ENCODE results near the gene IFNL3.
"Not testable (repeated sequence)": the region's sequence is repeated elsewhere in the genome, so short reads cannot be mapped to it uniquely, and the experiment has no call there.

Gene IFNL3

DNA sequence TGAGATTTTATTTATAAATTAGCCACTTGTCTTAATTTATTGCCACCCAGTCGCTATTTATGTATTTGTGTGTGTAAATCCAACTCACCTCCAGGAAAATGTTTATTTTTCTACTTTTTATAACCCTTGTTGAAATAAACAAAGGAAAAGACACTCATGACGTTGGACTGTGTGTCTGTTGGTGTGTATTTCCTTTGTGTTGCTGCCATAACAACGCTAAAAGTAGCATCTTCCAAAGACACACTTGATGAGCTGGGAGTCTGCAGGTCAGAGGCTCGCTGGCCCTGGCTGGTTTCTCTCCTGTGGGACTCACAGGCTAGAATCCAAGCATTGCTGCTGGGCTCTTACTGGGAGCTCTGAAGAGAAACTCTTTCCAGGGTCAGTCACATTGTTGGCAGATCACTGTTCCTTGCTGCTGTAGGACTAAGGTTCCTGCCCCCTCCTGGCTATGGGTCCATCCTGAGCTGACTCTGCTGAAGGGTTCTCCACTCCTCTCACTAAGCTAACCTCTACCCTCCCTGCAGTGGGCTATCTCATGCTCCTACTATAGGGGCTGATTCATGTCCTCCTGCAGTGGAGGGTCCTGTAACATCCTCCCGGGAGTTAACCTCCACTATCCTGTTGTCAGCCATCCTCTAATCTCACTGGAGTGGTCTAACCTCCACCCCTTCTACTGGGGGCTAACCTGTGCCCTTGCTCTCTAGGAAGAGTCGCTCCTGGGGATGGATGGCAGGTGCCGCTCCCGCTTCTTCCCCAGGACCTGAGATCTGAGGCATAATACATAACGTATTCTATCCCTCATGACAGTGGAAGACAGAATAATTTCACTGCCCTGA is 25.4 kb upstream of the IFNL3 start:
- TF ChIP-seq, protein P1, sequence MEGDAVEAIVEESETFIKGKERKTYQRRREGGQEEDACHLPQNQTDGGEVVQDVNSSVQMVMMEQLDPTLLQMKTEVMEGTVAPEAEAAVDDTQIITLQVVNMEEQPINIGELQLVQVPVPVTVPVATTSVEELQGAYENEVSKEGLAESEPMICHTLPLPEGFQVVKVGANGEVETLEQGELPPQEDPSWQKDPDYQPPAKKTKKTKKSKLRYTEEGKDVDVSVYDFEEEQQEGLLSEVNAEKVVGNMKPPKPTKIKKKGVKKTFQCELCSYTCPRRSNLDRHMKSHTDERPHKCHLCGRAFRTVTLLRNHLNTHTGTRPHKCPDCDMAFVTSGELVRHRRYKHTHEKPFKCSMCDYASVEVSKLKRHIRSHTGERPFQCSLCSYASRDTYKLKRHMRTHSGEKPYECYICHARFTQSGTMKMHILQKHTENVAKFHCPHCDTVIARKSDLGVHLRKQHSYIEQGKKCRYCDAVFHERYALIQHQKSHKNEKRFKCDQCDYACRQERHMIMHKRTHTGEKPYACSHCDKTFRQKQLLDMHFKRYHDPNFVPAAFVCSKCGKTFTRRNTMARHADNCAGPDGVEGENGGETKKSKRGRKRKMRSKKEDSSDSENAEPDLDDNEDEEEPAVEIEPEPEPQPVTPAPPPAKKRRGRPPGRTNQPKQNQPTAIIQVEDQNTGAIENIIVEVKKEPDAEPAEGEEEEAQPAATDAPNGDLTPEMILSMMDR (IDR thresholded peaks at IDR 0.05): no peak
- TF ChIP-seq ZFX (IDR thresholded peaks at IDR 0.05; ENCODE audit: borderline replicate concordance): no peak
- no peak overlapping the region for H3K27ac ChIP-seq

DNA sequence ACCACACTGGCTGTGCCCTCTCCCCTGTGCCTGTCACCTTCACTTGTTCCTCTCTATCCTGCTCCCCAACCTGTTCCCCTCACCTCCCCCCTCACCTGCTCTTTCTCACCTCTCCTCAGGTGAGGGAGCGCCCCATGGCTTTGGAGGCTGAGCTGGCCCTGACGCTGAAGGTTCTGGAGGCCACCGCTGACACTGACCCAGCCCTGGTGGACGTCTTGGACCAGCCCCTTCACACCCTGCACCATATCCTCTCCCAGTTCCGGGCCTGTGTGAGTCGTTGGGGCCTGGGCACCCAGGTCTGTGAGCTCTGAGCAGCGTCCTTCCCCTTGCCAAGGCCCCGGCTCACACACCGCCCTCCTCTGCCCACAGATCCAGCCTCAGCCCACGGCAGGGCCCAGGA is 24.6 kb upstream of the IFNL3 start:
- H3K27ac ChIP-seq: not testable (repeated sequence)

DNA sequence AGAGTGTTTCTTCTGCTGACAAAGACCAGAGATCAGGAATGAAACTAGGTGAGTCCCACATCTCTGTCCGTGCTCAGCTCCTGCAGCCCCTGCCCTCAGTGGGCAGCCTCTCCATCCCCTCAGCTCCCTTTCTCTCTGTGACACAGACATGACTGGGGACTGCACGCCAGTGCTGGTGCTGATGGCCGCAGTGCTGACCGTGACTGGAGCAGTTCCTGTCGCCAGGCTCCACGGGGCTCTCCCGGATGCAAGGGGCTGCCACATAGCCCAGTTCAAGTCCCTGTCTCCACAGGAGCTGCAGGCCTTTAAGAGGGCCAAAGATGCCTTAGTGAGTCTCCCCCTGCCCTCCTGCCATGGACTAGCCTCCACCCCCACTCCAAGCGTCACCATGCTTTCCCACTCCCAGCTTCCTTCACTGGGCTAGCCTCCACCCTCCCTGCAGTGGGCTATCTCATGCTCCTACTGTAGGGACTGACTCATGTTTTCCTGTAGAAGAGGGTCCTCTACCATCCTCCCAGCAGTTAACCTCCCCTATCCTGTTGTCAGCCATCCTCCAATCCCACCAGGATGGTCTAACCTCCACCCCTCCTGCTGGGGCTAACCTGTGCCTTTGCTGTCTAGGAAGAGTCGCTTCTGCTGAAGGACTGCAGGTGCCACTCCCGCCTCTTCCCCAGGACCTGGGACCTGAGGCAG is 23.9 kb upstream of the IFNL3 start:
- H3K27ac ChIP-seq: not testable (repeated sequence)

DNA sequence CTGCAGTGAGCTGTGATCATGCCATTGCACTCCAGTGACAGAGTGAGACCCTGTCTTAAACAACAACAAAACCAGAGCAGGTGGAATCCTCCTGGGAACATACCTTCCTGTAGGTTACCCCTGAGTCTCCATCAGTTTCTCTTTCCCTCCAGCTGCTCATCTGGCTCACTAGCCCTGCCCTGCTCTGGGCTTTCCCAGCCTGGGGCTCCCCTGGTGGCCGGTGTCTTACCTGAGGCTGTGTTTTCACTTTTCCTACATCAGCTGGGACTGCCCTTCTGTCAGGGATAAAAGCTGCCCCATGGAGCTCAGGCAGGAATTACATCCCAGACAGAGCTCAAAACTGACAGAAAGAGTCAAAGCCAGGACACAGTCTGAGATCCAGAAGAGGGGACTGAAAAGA is 23.3 kb upstream of the IFNL3 start, which contains the start of gene IFNL2:
TSS of gene IFNL2 (plus strand) at position 312 of the 400 bp plus-strand sequence. CDS start 173 bp downstream, outside the sequence.
- not testable (repeated sequence) for H3K27ac ChIP-seq

GRCh38 chr19:39265321-39265916 is 20.6 kb upstream of the IFNL3 start:
- no peak for TF ChIP-seq ZFX (IDR thresholded peaks at IDR 0.05; ENCODE audit: borderline replicate concordance)
- TF ChIP-seq, protein P1 (IDR thresholded peaks at IDR 0.05): no peak
- no peak overlapping the region for H3K27ac ChIP-seq

DNA sequence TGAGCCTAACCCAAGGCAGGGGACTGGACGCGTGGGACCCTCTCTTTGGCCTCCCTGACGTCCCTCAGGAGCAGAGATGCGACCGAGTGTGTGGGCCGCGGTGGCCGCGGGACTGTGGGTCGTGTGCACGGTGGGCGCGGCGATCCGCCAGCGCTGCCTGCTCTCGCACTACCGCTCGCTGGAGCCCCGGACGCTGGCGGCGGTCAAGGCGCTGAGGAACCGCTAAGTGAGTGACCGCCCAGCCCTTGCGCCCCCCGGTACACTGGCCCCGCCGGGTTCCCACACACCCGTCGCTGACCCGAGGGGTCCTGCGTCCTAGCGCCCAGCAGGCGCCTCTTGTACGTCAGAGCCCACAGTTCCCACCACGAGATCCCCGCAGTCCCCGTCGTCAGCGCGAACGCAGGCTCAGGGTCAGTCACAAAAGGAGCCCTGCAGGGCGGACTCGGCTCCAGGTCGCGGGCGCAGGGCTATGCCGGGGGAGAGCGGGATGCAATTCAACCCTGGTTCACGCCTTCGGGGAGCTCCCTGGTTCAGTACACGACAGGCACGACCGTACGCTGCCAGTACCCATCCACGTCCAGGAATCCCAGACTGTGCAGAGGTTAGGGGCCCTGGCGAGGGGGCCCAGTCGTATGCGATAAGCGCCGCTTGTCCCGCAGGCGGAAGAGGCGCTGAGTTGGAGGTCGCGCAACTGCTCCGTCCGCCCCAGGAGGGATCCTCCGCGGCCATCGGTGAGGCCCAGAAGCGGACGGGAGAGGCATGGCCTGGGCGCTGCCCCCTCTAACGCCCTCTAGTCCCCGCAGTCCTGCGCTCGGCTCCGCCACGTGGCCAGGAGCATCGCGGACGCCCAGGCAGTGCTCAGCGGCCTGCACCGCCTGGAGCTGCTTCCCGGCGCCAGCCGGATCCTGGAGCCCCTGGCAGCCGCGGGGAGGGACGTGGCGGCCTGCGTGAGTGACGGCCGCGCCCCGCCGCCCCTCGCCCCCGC is 19.8 kb upstream of the IFNL3 start:
- no peak overlapping the region for H3K27ac ChIP-seq
- TF ChIP-seq ZFX (IDR thresholded peaks at IDR 0.05; ENCODE audit: borderline replicate concordance): no peak
- TF ChIP-seq, protein P1 (IDR thresholded peaks at IDR 0.05): no peak

- no peak overlapping the region for H3K27ac ChIP-seq
- TF ChIP-seq, protein P1 (IDR thresholded peaks at IDR 0.05): no peak
- no peak for TF ChIP-seq ZFX (IDR thresholded peaks at IDR 0.05; ENCODE audit: borderline replicate concordance)
Observed at GRCh38 chr19:39263912-39264305, 19.1 kb upstream of the IFNL3 start.

GRCh38 chr19:39262496-39262895 is 17.7 kb upstream of the IFNL3 start:
- TF ChIP-seq, protein P1 (IDR thresholded peaks at IDR 0.05): no peak
- TF ChIP-seq ZFX (IDR thresholded peaks at IDR 0.05; ENCODE audit: borderline replicate concordance): no peak
- no peak overlapping the region for H3K27ac ChIP-seq

All from 22Rv1 (cell line).